Nephron progenitor cell (in vitro differentiated cells): ENCODE measurements around the gene THAP10.

Source experiments
- DNase-seq: peaks from one replicate; pipeline ENCODE4 v3.0.0; 2021
- H3K27ac Mint-ChIP-seq: 2 replicates; pipeline ENCODE4 v1.8.0; 2021; ENCODE audit warnings: mild to moderate bottlenecking, moderate library complexity, mixed read lengths
- H3K27me3 Mint-ChIP-seq: 2 replicates; pipeline ENCODE4 v1.8.0; 2021; ENCODE audit warnings: mild to moderate bottlenecking, low read depth, mixed read lengths; ENCODE audit not compliant: poor library complexity
- H3K36me3 Mint-ChIP-seq: 2 replicates; pipeline ENCODE4 v1.8.0; 2021; ENCODE audit warnings: low read depth, mixed read lengths
- H3K4me1 Mint-ChIP-seq: 2 replicates; pipeline ENCODE4 v1.8.0; 2021; ENCODE audit warnings: mixed read lengths
- H3K4me3 Mint-ChIP-seq: 2 replicates; pipeline ENCODE4 v1.8.0; 2021; ENCODE audit warnings: mild to moderate bottlenecking, moderate library complexity, mixed read lengths
- H3K9me3 Mint-ChIP-seq: 2 replicates; pipeline ENCODE4 v1.8.0; 2021; ENCODE audit warnings: mild to moderate bottlenecking, moderate library complexity, mixed read lengths
- TF ChIP-seq, protein P1 (sequence below): fragments of 200-600 bp; sonication (generic); IDR thresholded peaks from 2 replicates; pipeline ENCODE4 v1.5.0; 2021; ENCODE audit warnings: antibody characterized with exemption

THAP10 gene

DNA sequence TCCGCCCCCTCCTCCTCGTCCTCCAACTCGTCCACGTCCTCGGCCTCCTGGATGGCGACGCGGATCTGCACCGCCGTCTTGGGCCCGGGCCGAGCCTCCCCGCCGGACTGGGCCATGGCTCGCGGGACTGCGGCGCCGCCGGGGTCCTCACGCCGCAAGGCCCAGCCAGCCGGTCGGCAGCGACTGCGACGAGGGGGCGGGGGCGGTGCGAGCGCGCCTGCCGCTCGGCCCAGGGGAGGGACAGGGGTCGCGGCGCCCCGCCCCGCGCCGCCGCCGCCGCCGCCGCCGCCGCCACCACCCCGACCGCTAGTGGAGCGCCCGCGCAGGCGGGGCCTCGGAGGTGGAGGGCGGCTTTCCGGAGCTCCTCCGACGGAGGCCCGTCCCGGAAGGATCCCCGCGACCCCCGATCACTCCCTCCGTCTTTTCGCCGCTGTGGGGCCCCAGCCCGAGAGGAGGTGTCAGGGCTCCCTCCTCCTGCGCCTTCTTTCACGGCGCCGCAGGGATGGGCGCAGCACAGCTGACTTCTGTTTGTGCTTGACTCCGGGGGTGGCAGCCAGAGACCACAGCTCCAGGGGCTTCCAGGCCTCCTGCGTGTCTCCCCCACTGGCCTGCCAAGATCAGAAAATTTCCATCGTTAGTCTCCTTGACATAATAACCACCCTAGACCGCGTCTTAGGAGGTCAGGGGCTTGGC lies 38.1 kb downstream of the THAP10 start, which contains the start of gene LARP6:
LARP6 (minus strand) TSS at position 185 of the 693 bp plus-strand sequence; CDS start at position 116, 69 bp downstream.
- peak; percentile 84 for DNase-seq
- H3K27me3 Mint-ChIP-seq, result peaks cover 21% of the 10 kb centered on the region
- H3K4me1 Mint-ChIP-seq, result peaks cover 21% of the 10 kb centered on the region
- no peaks in the 10 kb centered on the region for H3K9me3 Mint-ChIP-seq
- peak within 1 kb of the TSS; percentile 91 for H3K4me3 Mint-ChIP-seq
- peak within 1 kb of the TSS; percentile 43 for H3K27ac Mint-ChIP-seq
- H3K36me3 Mint-ChIP-seq, result peaks cover 25% of the 10 kb centered on the region
- TF ChIP-seq, protein P1, sequence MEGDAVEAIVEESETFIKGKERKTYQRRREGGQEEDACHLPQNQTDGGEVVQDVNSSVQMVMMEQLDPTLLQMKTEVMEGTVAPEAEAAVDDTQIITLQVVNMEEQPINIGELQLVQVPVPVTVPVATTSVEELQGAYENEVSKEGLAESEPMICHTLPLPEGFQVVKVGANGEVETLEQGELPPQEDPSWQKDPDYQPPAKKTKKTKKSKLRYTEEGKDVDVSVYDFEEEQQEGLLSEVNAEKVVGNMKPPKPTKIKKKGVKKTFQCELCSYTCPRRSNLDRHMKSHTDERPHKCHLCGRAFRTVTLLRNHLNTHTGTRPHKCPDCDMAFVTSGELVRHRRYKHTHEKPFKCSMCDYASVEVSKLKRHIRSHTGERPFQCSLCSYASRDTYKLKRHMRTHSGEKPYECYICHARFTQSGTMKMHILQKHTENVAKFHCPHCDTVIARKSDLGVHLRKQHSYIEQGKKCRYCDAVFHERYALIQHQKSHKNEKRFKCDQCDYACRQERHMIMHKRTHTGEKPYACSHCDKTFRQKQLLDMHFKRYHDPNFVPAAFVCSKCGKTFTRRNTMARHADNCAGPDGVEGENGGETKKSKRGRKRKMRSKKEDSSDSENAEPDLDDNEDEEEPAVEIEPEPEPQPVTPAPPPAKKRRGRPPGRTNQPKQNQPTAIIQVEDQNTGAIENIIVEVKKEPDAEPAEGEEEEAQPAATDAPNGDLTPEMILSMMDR, result no peak

DNA sequence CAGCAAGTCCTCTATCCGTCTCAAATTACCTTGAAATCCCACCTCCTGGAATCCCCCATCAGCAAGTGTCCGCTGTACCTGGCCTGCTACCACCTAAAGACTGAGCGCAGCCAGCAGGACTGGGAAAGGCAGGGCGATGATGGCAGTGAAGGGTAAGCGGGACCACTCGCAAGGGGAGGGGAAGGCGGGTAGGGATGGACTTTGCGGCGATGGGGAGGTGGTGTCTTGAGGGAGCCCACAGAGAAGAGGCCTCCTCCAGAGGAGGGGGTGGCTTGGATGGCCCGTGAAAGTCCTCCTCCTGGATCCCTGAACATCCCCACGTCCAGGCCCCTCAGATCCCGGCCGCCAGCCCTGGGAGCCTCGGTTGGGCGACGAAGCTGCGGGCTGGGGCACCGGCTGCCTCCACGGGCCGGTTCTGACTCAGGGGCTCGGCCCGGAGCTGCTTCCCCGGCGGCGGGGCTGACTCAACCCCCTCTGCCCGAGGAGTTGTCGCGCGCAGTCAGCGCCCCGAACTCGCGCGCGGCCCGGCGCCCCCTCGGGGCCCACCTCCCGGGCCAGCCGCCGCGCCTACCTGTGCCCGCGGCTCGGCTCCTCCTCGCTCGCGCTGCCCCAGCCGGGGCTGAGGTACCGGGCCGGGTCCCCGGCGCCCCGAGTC lies 38.8 kb downstream of the THAP10 start:
- peaks cover 21% of the 10 kb centered on the region for H3K4me1 Mint-ChIP-seq
- DNase-seq, result peak; percentile 49
- TF ChIP-seq, protein P1, result no peak
- peaks cover 21% of the 10 kb centered on the region for H3K27me3 Mint-ChIP-seq
- H3K9me3 Mint-ChIP-seq, result no peaks in the 10 kb centered on the region
- peak overlapping the region; percentile 89 for H3K4me3 Mint-ChIP-seq
- H3K27ac Mint-ChIP-seq, result no peak overlapping the region
- peaks cover 25% of the 10 kb centered on the region for H3K36me3 Mint-ChIP-seq

DNA sequence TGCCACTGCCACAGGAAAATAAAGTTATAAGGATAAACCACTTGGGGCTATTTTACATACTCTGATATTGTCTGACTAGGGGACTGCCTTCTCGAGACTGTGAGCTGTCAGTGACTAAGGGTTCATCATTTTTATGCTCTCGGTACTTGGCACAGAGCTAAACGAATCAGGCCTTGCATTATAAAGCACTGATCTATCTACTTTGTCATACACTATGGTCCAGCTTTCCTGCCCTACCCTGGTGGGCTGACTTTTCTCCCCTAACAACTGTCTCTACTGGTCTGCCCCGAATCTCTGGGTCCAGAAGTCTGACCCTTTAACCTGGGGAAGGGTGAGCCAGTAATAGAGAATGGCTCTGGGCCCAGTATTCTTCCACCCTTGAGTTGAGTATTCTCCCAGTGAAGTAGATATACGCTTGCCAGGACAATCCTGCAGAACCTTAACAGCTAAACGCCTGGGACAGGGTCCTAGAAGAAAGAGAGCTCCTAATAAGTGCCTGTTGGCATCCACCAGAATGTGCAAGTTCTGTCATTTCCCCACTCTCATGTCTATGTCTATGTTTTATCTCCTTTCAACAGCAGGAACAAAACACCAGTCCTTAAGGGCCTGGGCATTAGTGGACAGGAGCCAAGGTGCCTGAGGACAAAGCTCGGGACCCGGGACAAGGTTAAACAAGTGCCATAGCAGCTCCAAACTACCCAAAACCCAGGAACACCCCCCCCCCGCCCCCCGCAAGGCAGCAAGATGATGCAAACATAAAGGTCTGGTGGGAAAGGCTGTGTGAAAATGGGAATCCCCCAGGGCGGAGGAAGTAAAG lies 39.5 kb downstream of the THAP10 start:
- H3K4me3 Mint-ChIP-seq, result peak overlapping the region; percentile 89
- H3K4me1 Mint-ChIP-seq, result peaks cover 21% of the 10 kb centered on the region
- TF ChIP-seq, protein P1, result no peak

DNA sequence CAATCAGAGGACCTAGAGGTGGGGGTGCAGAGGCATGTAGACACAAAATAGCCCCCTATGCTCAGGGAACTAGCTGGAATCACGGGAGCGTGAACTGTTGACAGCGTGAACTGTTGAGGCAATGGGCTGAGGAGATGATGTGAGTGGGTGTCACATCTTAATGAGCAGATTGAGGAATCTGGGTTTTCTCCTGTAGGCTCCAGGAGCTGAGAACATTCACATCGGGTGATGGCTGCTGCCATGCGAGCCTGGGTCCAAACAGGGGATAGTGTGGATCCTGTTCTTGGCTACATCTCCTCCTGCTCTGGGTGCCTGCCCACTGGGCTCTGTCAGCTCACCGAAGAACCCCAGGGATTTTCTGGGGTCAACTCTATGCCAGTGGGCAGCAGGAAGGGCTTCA lies 40.3 kb downstream of the THAP10 start:
- DNase-seq, result no peak
- TF ChIP-seq, protein P1, result no peak
- Mint-ChIP-seq H3K9me3 (no peaks in the 10 kb centered on the region), H3K4me1 (peaks cover 21% of the 10 kb centered on the region), H3K27me3 (peaks cover 20% of the 10 kb centered on the region), H3K27ac (no peak overlapping the region), H3K4me3 (peak overlapping the region; percentile 1), H3K36me3 (peaks cover 25% of the 10 kb centered on the region)

More for the DNA sequence above, 39.5 kb downstream of the THAP10 start:
- Mint-ChIP-seq H3K9me3 (no peaks in the 10 kb centered on the region), H3K27me3 (peaks cover 21% of the 10 kb centered on the region), H3K36me3 (peaks cover 25% of the 10 kb centered on the region), H3K27ac (no peak overlapping the region)
- DNase-seq, result no peak

DNA sequence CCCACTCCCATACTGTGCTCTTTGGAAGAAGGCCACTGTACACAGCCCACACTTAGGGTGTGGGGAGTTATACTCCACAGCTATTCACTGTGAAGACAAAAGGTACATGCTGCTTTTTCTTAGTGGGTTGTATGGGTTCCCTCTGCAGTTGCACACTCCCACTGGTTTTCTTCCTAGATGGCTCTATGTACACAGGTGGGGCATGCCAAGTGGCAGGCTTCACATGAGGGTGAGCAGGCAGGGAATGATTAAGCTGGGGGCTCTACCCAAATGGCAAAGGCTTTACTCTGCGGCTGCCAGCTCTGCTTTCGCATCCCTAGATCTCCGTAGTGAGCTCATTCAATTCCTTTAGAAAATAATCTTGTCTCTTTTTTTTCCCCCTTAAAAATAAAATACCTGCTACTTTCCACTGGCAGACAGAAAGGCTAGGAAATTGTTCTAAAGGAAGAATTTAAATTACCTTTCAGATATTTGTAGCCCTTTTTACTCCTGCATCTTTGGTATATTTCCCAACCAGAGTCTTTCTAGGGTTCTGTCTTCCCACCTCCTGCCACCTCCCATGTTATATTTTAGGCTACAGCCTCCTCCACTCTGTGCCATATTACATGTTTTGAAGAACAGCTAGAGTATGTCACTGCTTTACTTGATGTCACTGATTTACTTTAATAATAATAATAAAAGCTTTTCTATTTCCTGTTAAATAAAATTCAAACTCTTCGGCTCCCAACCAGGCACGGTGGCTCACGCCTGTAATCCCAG lies 46.5 kb downstream of the THAP10 start:
- H3K27ac Mint-ChIP-seq, result no peak overlapping the region
- DNase-seq, result no peak
- no peaks in the 10 kb centered on the region for H3K27me3 Mint-ChIP-seq
- TF ChIP-seq, protein P1, result no peak
- no peak overlapping the region for H3K4me3 Mint-ChIP-seq
- peaks cover 32% of the 10 kb centered on the region for H3K36me3 Mint-ChIP-seq
- H3K4me1 Mint-ChIP-seq, result no peaks in the 10 kb centered on the region
- peaks cover 10% of the 10 kb centered on the region for H3K9me3 Mint-ChIP-seq
